ENCODE measurements around the gene FOXM1. TPM values are rescaled to one million over a fixed set of nuclear protein-coding genes. Genes with fewer than 3 reads are reported as not detected.

The FOXM1 gene
- total RNA-seq, 4 donors from 2014 or later: 0.09 to 4.3 (median 0.50) TPM

DNA sequence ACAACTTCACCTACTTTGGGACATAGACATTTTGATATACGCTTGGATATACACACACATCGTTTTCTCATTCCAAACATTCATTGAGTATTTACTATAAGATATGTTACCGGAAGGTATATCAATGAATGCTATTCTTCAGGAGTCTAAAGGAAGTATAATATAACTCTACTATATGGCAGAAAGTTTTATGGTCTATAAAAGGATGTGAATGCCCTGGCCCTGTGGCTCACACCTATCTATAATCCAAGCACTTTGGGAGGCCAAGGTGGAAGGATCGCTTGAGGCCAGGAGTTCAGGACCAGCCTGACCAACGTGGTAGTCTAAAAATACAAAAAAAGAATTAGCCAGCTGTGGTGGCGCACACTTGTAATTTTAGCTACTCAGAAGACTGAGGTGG lies 47.7 kb downstream of the FOXM1 start:
- TF ChIP-seq, protein P1, sequence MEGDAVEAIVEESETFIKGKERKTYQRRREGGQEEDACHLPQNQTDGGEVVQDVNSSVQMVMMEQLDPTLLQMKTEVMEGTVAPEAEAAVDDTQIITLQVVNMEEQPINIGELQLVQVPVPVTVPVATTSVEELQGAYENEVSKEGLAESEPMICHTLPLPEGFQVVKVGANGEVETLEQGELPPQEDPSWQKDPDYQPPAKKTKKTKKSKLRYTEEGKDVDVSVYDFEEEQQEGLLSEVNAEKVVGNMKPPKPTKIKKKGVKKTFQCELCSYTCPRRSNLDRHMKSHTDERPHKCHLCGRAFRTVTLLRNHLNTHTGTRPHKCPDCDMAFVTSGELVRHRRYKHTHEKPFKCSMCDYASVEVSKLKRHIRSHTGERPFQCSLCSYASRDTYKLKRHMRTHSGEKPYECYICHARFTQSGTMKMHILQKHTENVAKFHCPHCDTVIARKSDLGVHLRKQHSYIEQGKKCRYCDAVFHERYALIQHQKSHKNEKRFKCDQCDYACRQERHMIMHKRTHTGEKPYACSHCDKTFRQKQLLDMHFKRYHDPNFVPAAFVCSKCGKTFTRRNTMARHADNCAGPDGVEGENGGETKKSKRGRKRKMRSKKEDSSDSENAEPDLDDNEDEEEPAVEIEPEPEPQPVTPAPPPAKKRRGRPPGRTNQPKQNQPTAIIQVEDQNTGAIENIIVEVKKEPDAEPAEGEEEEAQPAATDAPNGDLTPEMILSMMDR (IDR thresholded peaks at IDR 0.05): no peak
- no peak for DNase-seq (ENCODE audit: low spot score)
- no peak for ATAC-seq (ENCODE audit: low FRiP score)

DNA sequence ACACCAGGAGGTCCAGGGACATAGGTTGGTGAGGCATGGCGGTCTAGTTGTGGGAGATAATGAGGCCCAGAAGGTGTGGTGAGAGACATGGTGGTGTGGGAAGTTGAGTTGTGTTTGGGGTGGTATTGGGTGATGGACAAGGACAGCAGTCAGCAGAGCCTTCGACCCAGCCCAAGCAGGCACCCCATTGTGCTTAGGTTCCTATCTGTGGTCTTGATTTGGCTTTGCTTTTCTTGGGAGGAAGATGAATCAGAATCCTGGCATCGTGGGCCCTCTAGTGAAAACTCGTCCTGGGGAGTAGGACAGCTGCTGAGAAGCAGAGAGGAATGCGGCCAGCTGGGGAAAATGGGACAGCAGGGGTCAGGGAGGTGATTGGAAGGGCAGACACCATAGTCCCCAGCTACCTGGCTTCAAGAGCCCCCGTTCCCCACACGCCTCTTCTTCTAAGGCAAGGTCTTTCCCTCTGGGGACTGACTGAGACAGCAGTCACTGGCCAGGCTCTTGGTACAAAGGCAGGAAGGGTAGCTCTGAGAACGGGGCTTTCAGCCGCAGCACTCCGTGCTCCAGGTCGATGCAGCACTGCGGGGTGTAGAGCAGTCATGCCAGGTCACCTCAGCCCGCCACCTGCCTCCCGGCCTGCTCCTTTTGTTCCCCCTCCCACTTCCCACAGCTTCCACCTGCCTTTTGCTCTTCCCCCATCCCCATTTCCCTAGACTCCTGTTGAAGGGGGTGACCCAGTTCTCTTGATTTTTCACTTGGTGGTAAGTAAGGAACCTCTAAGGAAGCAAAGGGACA lies 50.1 kb downstream of the FOXM1 start:
- TF ChIP-seq, protein P1 (IDR thresholded peaks at IDR 0.05): no peak
- DNase-seq (ENCODE audit: low spot score) (no peak), ATAC-seq (ENCODE audit: low FRiP score) (no peak)

DNA sequence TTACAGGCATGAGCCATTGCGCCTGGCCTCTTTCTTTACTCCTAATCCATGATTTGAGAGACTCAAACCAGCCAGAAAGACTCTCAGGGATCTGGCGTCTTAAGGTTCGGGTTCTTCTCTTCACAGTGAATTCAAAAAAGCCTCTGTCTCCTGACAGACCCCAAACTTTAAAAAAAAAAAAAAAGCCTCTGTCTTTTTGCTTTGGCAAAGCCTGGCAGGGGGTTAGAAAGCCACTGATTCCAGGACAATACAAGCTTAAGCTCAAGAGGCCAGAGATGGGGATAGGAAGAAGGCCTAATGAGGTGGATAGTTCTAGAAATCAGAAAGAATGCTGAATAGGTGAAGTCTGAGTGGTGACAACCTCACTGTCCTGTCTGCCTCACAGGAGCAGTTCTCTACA lies 50.9 kb downstream of the FOXM1 start:
- ATAC-seq (ENCODE audit: low FRiP score): no peak
- no peak for DNase-seq (ENCODE audit: low spot score)
- TF ChIP-seq, protein P1 (IDR thresholded peaks at IDR 0.05): no peak

DNA sequence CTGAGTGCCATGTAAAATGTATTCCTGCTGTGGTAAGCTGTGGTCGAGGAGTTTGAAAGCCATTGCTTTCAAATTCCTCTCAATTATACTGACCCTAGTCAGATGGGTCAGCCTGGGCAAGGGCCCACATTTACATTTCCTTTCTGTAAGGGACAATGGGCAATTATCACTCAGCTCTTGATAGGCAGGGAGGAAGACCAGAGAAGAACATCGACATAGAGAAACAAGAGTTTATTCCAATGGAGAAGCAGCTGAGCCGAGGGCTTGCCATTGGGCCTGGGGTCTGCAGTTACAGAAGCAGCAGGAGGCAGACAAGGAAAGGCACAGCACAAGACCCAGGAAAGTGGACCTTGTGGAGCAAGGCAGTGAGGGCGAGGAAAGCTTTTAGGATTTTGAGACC lies 51.8 kb downstream of the FOXM1 start:
- DNase-seq (ENCODE audit: low spot score) (no peak), ATAC-seq (ENCODE audit: low FRiP score) (no peak)
- TF ChIP-seq, protein P1 (IDR thresholded peaks at IDR 0.05): no peak

DNA sequence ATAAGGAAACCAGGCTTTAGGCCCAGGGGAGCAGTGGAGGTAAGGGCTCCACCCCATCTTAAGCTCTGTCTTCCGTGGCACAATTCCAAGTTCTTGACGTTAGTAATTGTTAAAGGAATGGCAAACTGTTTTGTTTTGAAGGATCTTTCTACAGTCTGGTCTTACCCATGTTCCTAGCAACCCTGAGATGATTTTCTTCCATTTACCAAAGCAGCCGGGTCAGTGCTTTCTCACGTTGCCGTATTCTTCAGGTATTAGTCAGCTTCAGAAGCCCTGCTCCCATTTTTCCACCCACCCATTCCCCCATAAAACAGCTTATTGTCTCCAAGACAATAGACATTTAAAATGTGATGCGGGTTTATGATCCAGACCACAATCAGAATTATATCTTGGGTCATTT lies 52.4 kb downstream of the FOXM1 start:
- no peak for ATAC-seq (ENCODE audit: low FRiP score)
- DNase-seq (ENCODE audit: low spot score): no peak
- TF ChIP-seq, protein P1 (IDR thresholded peaks at IDR 0.05): no peak

DNA sequence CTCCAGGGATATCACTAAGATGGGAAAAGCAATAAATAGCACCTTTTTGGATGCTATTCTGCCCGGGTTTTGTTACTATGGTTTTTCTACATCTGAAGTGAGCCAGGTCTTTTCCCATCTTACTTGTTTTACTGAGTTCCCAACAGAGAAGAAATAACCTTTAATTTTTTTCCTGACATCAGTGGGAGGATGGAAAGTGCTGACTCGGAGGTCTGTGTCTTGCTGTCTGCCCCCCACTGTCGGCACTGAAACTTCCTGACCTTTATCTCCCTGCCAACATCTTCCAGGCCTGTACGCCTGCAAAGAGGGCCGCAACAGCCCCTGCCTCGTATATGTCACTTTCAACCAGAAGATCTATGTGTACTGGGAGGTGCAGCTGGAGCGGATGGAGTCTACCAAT lies 53.5 kb downstream of the FOXM1 start:
- DNase-seq (ENCODE audit: low spot score): no peak
- ATAC-seq (ENCODE audit: low FRiP score): no peak

More for the DNA sequence above, 53.5 kb downstream of the FOXM1 start:
- TF ChIP-seq, protein P1 (IDR thresholded peaks at IDR 0.05): no peak
